Measurements from ENCODE around the gene NEO1.

Gene NEO1

DNA sequence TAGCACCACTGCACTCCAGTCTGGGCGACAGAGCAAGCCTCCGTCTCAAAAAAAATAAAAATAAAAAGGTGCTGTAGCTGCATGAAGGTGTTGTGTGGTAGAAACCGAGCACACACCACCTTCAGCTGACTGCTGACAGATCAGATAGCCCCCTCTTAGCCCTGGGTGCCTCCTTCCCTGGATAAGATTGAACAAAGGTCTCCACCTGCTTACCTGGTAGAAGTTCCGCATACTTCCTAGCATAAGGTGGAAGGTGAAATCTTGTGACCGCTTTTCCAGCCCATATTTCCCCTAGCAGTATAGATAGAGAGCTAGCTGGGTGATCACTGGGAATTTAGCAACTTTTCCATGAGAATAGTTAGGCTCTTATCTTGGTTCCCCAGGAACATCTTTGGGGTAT, 18.7 kb upstream of the NEO1 start:
- no peak for DNase-seq

- no peak for DNase-seq
Observed at GRCh38 chr15:73034221-73034620, 18.0 kb upstream of the NEO1 start.

- no peak for DNase-seq
Observed at GRCh38 chr15:73035221-73035620, 17.0 kb upstream of the NEO1 start.

- DNase-seq = no peak
Observed at GRCh38 chr15:73038220-73038619, 14.0 kb upstream of the NEO1 start.

- no peak for DNase-seq
Observed at GRCh38 chr15:73046073-73046472, 6.2 kb upstream of the NEO1 start.

DNA sequence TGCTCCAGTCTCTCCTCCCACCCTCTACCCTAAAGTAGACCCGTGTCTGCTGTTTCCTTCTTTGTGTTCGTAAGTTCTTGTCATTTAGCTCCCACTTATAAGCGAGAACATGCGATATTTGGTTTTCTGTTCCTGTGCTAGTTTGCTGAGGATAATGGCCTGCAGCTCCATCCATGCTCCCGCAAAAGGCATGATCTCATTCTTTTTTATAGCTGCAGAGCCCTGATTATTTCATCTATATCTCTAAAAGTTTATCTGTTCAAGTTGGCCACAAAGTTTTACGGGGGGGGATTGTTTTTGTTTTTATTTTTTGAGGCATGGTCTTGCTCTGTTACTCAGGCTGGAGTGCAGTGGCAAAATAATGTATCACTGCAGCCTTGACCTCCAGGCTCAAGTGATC, 4.4 kb upstream of the NEO1 start:
- no peak for DNase-seq

- DNase-seq = no peak
Observed at GRCh38 chr15:73048624-73049295, 3.5 kb upstream of the NEO1 start.

DNA sequence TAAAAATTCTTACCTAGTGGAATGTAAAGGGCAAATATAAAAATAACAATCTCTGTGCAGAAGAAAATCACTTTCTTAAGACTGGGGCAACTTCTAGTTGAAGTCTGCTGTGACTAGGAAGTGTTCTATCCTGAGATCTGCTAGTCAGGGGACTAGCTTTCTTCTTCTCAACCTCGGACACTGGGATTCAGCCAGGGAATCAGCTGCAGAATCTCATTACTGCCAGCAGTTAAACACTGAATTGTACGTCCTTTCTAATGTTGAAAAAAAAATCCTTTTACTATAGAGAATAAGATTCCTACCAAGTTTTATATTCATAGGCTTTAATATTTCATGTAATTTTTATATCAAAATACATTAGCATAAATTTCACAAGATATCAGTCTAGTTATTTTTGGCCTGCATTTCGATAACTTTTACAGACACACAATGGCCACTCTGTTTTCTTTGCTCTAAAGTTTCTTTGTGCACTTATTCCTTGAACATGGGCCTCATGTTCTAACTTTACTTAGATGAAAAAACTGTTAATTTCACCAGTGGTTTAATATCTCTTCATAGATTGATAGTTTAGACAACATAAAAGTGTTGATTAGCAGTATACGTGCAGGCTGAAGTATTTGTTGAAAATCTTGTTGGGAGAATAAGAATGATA, 2.6 kb upstream of the NEO1 start:
- DNase-seq = no peak

DNA sequence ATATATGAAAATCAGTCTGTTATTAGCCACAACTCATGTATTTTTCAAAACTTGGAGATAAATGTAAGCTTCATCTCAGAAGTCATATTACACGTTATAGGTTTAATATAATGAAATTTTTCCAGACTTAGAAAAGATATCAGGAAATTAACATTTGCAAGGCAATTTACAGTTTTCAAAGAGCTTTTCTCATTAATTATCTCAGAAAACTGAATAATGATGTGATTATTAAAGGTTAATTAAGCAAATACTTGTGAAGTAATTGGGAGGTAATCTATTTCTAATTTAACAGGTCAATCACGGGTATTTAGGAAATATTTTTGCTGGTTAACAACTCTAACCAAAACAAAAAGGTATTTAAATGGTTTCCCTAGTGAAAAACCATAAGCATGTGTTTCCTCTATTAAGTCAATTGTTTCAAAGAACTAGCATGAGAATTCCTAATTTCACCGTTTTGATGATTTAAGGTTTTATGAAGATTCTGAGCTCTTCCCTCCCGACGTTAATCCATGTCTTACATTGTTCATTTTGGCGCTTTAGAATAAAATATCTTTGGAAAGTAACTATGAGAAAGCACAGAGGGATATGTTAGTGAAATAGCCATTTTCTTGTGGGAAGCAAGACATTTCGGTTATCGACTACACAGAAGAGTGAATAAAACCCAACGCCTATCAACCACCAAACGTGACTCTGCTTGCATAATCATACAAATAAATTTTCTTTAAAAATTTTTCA, 1.5 kb upstream of the NEO1 start:
- DNase-seq = no peak

DNA sequence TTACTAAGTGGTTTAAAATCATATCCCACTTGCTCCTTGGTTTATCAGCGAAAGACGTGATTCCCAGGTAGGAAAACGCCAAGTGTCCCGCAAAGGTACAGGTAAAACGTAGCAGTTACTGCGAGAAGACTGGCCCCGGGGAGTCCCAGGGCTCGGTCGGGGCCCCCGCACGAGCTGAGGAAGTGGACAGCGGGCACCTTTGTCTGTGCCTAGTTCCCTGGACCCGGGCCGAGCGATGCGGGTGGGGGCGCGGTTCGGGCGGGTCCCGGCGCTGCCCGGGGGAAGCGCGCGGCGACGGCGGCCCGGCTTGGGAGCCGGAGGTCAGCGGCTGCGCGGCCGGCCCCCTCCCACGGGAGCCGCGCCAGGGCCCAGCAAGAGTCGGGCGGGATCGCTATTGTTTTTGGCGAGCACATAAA, 864 bp upstream of the NEO1 start:
- DNase-seq = no peak

DNA sequence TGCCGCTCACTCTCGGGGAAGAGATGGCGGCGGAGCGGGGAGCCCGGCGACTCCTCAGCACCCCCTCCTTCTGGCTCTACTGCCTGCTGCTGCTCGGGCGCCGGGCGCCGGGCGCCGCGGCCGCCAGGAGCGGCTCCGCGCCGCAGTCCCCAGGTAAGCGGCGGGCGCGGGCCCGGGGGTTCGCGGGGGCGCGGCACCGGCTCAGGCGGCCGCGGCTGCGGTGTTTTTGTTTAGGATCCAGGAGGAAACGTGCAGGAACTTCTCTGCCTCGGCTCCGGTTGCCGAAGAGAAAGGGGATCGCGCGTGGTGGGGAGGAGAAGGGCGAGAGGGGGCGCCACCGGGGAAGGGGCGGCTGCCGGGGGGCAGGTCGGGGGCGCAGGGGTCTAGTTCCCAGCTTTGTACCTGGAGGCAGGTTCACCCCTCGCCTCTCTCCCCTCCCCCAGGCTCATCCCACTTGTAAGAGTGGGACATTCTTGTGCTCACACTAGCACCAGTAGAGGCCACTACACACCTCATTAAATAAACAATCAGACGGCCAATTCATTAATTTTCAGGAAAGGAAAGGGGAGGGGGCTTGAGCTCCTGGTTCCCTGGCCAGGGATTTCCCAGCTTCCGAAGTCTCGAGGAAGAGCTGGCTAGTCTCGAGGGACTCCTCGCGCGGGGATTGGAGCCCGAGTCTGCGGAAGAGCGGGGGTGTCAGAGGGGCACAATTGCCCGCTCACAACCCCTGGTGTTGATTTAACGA, 562 bp downstream of the NEO1 start:
- DNase-seq = no peak

DNA sequence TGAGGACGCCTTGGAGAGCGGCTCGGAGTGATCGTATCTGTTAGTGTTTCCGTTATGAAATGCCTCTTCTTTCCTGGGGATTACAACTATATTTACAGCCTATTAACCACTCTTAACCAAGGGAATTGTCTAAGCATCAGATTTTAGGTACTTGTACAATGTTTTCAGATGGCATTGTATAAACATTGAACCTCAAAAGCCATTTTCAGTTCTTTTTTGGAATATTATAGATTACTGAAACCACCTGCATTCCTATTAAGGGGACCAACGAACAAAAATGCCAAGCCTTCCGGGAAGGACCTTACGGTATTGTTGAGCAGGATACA, 1.1 kb downstream of the NEO1 start:
- DNase-seq = no peak

- DNase-seq = no peak
Observed at GRCh38 chr15:73054417-73054953, 2.2 kb downstream of the NEO1 start.

DNA sequence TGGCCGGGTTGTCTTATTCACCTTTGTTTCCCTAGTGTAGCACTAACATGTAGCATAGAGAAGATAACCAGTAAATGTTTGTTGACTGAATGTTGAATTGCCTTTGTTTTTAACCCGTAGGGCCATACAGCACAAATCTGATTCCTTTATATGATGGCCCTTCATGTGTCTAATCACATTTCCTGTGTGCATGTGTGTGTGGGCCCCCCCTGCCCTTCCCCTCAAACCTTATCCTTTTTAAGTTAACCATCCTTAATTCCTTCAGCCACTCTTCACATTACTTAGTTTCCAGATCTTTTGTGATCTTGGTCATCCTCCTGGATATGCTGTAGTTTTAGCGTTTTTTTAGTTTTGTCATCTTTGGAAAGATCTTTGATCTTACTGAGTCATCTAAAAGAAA, 4.2 kb downstream of the NEO1 start:
- DNase-seq = no peak

GRCh38 chr15:73058437-73058836, 6.2 kb downstream of the NEO1 start:
- no peak for DNase-seq

- DNase-seq = no peak
Observed at GRCh38 chr15:73065114-73065513, 12.9 kb downstream of the NEO1 start.

GRCh38 chr15:73069109-73069508, 16.8 kb downstream of the NEO1 start:
- no peak for DNase-seq

DNA sequence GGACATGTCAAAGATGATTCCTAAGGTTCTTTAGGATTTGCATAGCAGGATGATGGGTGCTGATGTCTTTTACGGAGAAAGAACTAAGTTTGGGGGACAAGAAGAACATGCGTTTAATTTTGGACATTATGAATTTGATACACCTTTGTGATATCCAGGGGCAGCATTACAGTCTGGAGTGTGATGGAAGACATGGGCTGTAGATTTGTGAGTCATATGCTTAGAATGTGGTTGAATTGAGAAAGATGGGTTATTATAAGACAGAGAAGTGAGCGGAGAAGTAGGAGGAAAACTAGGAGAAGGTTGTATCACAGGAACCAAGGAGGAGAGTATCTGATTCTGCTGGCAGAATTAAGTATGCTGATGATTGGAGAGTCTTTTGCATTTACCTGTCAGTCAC, 20.6 kb downstream of the NEO1 start:
- no peak for DNase-seq

DNA sequence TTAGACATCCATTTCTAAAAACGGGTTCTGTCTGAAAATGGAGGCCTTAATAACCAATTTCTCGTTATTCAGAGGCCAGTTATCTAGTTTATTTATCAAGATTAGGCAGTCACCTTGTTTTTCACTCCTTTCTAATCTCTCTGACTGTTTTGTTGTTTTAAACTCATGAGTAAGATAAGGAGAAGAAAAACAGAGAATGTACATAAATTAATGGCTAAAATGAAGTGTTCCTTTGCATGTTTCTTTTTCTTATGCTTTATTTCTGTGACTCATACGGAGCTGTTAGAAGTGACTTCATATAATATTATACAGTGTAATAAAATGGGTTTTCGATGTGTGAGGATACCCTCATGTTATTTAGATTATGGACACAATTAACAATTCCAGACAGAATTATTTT, 22.0 kb downstream of the NEO1 start:
- DNase-seq = no peak

DNA sequence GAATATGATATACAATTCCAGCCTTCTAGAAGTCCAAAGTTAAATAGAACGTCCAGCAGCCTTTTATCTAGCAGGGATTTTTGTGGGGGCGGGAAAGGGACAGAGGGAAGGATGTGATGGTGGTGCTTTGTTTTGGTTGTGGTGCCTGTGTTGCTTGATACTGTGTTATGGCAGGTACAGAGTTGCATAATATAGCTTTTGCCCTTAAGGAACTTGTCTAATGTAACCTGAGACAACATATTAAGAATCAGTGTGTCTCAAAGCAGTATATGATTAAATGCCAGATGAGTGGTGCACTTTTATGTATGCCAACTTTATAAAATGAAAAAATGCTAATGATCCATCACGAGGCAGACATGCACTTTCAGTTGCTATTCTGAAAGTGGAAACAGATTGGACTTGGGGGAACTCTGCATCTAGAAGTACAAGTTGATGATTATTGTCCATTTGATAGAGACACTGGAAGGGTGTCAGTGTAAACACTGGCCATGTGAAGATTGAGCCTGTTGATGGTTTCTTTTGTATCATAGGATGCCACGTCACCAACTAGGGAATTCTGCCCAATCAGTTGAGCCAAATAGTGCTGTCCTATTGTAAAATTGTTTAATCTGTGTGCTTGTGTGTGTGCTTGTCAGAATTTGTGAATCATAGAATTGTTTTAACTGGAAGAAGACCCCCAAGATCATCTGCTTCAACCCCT, 23.0 kb downstream of the NEO1 start:
- DNase-seq = no peak

GRCh38 chr15:73078291-73078690, 26.0 kb downstream of the NEO1 start:
- no peak for DNase-seq

GRCh38 chr15:73078722-73079121, 26.5 kb downstream of the NEO1 start:
- no peak for DNase-seq

DNA sequence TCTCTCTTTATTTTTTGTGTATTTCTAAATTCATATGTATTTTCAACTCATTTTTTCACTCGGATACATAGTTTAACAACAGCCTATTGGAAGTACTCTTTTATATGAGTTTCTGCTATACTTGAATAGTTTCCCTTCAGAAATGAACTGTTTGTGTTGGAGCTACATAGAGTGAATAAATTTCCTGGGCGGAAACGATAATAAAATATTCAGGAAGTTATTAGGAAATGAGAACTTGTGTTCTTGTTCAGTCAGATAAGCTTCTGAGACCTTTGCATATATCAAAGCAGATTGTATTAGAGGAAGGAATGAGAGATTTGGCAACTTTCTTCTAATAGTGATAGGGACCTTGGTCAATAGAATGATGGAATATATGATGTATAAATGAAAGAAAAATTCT, 27.3 kb downstream of the NEO1 start:
- no peak for DNase-seq

Data from NCI-H187 treated with DMSO at 0.1 percent for 48 hours (cell line).